ENCODE data around the gene FEZF2. TPM values are rescaled to one million over a fixed set of nuclear protein-coding genes. Genes with fewer than 3 reads are reported as not detected.

FEZF2 gene
- total RNA-seq, 1 donor from 2014 or later: not detected

GRCh38 chr3:62376454-62376720 is 3.0 kb upstream of the FEZF2 start:
- Histone ChIP-seq H3K4me3 (ENCODE audit: low read depth, low read length) (no peak overlapping the region), H3K36me3 (ENCODE audit: control insufficient read depth, insufficient read depth, low read length) (no peaks in the 10 kb centered on the region), H3K27me3 (ENCODE audit: control insufficient read depth, insufficient read depth, low read length) (peaks cover 77% of the 10 kb centered on the region)
- DNase-seq (ENCODE audit: low read depth): no peak
- no peak for FAIRE-seq
- TF ChIP-seq, protein P1, sequence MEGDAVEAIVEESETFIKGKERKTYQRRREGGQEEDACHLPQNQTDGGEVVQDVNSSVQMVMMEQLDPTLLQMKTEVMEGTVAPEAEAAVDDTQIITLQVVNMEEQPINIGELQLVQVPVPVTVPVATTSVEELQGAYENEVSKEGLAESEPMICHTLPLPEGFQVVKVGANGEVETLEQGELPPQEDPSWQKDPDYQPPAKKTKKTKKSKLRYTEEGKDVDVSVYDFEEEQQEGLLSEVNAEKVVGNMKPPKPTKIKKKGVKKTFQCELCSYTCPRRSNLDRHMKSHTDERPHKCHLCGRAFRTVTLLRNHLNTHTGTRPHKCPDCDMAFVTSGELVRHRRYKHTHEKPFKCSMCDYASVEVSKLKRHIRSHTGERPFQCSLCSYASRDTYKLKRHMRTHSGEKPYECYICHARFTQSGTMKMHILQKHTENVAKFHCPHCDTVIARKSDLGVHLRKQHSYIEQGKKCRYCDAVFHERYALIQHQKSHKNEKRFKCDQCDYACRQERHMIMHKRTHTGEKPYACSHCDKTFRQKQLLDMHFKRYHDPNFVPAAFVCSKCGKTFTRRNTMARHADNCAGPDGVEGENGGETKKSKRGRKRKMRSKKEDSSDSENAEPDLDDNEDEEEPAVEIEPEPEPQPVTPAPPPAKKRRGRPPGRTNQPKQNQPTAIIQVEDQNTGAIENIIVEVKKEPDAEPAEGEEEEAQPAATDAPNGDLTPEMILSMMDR (IDR thresholded peaks at IDR 0.05; ENCODE audit: insufficient read depth, low read length, severe bottlenecking): no peak

GRCh38 chr3:62375655-62376453 is 2.5 kb upstream of the FEZF2 start:
- no peak for DNase-seq (ENCODE audit: low read depth)
- Histone ChIP-seq H3K4me3 (ENCODE audit: low read depth, low read length) (no peak overlapping the region), H3K27me3 (ENCODE audit: control insufficient read depth, insufficient read depth, low read length) (peaks cover 78% of the 10 kb centered on the region), H3K36me3 (ENCODE audit: control insufficient read depth, insufficient read depth, low read length) (no peaks in the 10 kb centered on the region)
- TF ChIP-seq, protein P1 (IDR thresholded peaks at IDR 0.05; ENCODE audit: insufficient read depth, low read length, severe bottlenecking): no peak
- no peak for FAIRE-seq

GRCh38 chr3:62374341-62375218 is 1.2 kb upstream of the FEZF2 start:
- Histone ChIP-seq H3K27me3 (ENCODE audit: control insufficient read depth, insufficient read depth, low read length) (peaks cover 84% of the 10 kb centered on the region), H3K4me3 (ENCODE audit: low read depth, low read length) (no peak overlapping the region), H3K36me3 (ENCODE audit: control insufficient read depth, insufficient read depth, low read length) (no peaks in the 10 kb centered on the region)
- TF ChIP-seq, protein P1 (IDR thresholded peaks at IDR 0.05; ENCODE audit: insufficient read depth, low read length, severe bottlenecking): no peak
- FAIRE-seq (no peak), DNase-seq (ENCODE audit: low read depth) (peak; percentile 9)

DNA sequence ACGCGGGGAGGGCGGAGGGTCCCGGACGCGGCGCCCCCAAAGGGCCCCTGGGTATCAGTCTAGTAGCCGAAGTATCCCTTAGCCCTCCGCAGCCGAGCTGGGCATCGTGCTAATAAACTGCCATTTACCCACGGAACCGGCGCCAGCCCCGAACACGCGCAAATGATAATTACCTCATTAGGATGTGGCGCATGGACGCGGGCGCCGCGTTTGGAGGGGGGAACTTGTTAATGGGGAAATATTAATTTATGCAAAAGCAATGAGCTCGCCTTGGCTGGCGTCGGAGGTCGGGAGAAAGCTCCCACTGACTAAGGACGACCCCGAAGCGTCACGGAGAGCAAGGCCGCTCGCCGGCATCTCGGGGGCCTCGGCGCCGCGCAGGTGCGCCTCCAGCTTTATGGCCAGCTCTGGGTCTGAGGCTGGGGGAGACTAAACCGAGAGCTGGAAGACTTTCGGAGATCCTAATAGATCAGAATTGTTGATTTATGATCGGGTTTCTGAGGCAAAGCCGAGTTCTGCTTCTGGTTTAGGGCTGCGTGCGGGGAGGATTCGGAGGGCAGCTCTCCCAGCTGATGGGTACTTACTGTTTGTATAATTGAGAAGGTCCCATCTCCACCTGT is 474 bp upstream of the FEZF2 start:
- no peak for DNase-seq (ENCODE audit: low read depth)
- no peak overlapping the region for H3K4me3 ChIP-seq (ENCODE audit: low read depth, low read length)
- TF ChIP-seq, protein P1 (IDR thresholded peaks at IDR 0.05; ENCODE audit: insufficient read depth, low read length, severe bottlenecking): no peak
- H3K27me3 ChIP-seq (ENCODE audit: control insufficient read depth, insufficient read depth, low read length): peaks cover 84% of the 10 kb centered on the region
- no peaks in the 10 kb centered on the region for H3K36me3 ChIP-seq (ENCODE audit: control insufficient read depth, insufficient read depth, low read length)
- no peak for FAIRE-seq

DNA sequence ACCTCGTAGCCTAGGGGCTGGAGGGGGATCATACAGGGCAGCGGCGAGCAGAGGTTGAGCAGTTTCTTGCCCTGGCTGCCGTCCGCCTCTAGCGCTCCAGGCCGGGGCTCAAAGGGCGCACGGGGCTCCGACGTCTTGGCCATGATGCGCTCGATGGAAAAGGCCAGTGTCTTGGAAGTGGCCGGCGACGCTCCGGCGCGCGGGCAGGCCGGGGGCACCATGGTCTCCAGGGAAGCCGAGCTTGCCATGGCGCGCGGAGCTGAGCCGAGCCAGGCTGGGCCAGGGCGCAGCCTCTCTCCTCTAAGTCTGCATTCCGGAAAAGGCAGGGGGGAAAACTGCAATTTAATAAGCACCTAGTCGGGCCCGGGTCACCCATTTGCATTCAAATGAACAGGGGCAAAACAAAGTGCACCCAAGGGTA is 719 bp downstream of the FEZF2 start:
- TF ChIP-seq, protein P1 (IDR thresholded peaks at IDR 0.05; ENCODE audit: insufficient read depth, low read length, severe bottlenecking): no peak
- Histone ChIP-seq H3K36me3 (ENCODE audit: control insufficient read depth, insufficient read depth, low read length) (no peaks in the 10 kb centered on the region), H3K27me3 (ENCODE audit: control insufficient read depth, insufficient read depth, low read length) (peaks cover 87% of the 10 kb centered on the region), H3K4me3 (ENCODE audit: low read depth, low read length) (no peak overlapping the region)
- FAIRE-seq (no peak), DNase-seq (ENCODE audit: low read depth) (no peak)

All from bronchial epithelial cell (primary cell).